Panc1 (cell line): ENCODE data around the gene FAM151B. TPM values are rescaled to one million over a fixed set of nuclear protein-coding genes. Genes with fewer than 3 reads are reported as not detected.

ENCODE experiments used
- ATAC-seq: fragments of 200-7000 bp; cut with Tn5 transposase; 2 replicates; pipeline ENCODE4 v1.9.1; 2020; ENCODE audit warnings: mild to moderate bottlenecking, moderate library complexity
- BruUV-seq: library from RNA; stranded (reverse); fragments of 400-500 nt; replicated peaks from 2 replicates; lab custom pipeline; 2021; lab: Mats Ljungman, UMichigan
- CTCF ChIA-PET: fragments of 300-600 bp; sonication (Branson Sonifier 250); formaldehyde crosslinking; loops from one replicate; lab custom pipeline; 2022; ENCODE audit warnings: antibody characterized with exemption; lab: Charles Lee
- POLR2A ChIA-PET: fragments of 300-600 bp; sonication (Branson Sonifier 250); formaldehyde crosslinking; loops from one replicate; lab custom pipeline; 2022; ENCODE audit warnings: antibody characterized with exemption; lab: Charles Lee
- DNase-seq: peaks from one replicate; pipeline ENCODE4 v3.0.0-alpha.2; 2010; ENCODE audit warnings: low read depth, low spot score
- H3K27ac ChIP-seq: 2 replicates; pipeline ENCODE4 v1.5.1; 2011; ENCODE audit warnings: mild to moderate bottlenecking, low read length, inconsistent platforms
- H3K27me3 ChIP-seq: fragments of 200-500 bp; sonication (Bioruptor generic); 2 replicates; pipeline ENCODE4 v1.6.0; 2014; ENCODE audit warnings: low read length, inconsistent platforms; ENCODE audit not compliant: control insufficient read depth, insufficient read depth
- H3K36me3 ChIP-seq: fragments of 200-500 bp; sonication (Bioruptor generic); 2 replicates; pipeline ENCODE4 v1.5.1; 2014; ENCODE audit warnings: inconsistent platforms, mild to moderate bottlenecking, low read length, moderate library complexity; ENCODE audit not compliant: control insufficient read depth, insufficient read depth
- H3K4me1 ChIP-seq: 2 replicates; pipeline ENCODE4 v1.5.1; 2011; ENCODE audit warnings: inconsistent platforms, mild to moderate bottlenecking, low read length, moderate library complexity; ENCODE audit not compliant: control insufficient read depth, insufficient read depth
- H3K4me3 ChIP-seq, 2 experiments: 2 replicates each; pipeline ENCODE4 v1.5.1; 2011 to 2012; ENCODE audit warnings: low read depth in 2 of 2, low read length in 2 of 2, mild to moderate bottlenecking in 2 of 2, inconsistent platforms in 1 of 2, moderate library complexity in 1 of 2
- H3K9me3 ChIP-seq: fragments of 200-500 bp; sonication (Bioruptor generic); 2 replicates; pipeline ENCODE4 v1.5.1; 2014; ENCODE audit warnings: low read depth, mild to moderate bottlenecking, inconsistent platforms, low read length, moderate library complexity; ENCODE audit not compliant: control insufficient read depth, insufficient read depth
- POLR2AphosphoS5 ChIP-seq: IDR thresholded peaks from 2 replicates; pipeline ENCODE4 v1.6.1; 2012; ENCODE audit warnings: mild to moderate bottlenecking, low read depth, low read length, moderate library complexity
- SIN3A ChIP-seq: IDR thresholded peaks from 2 replicates; pipeline ENCODE4 v1.6.1; 2012; ENCODE audit warnings: low read depth, mild to moderate bottlenecking, low read length, moderate library complexity, borderline replicate concordance; ENCODE audit not compliant: insufficient read depth
- TCF7L2 ChIP-seq: IDR thresholded peaks from 2 replicates; pipeline ENCODE4 v1.6.1; 2011; ENCODE audit warnings: mild to moderate bottlenecking, low read depth, low read length, inconsistent platforms
- in situ Hi-C: cut with HindIII; loops from 2 replicates; pipeline ENCODE4 v1.10.0; 2016; ENCODE audit warnings: low sequenced_read_pairs, low pct_unique_long_range_greater_than_20kb
- intact Hi-C: fragments of 100-400 bp; cut with micrococcal nuclease; formaldehyde crosslinking; loops from one replicate; pipeline ENCODE4 v1.10.0; 2022; ENCODE audit not compliant: unreplicated experiment
- total RNA-seq: library from RNA; stranded (reverse); gene quantifications from one replicate; pipeline ENCODE4 v1.2.1, GENCODE V29; 2021; ENCODE audit not compliant: unreplicated experiment
- TF ChIP-seq, protein P1 (sequence below): fragments of 450-650 bp; IDR thresholded peaks from 2 replicates; pipeline ENCODE4 v1.5.1; 2017; ENCODE audit warnings: mild to moderate bottlenecking
- TF ChIP-seq, protein P2 (sequence below), 2 experiments: IDR thresholded peaks; 2 replicates each; pipeline ENCODE4 v1.6.1; 2011 to 2012; ENCODE audit warnings: low read depth in 2 of 2, control low read depth in 1 of 2, low read length in 1 of 2, mild to moderate bottlenecking in 1 of 2, moderate library complexity in 1 of 2; ENCODE audit not compliant: insufficient read depth in 1 of 2

The FAM151B gene
- total RNA-seq, 1 experiment from 2014 or later: 2.8 TPM

DNA sequence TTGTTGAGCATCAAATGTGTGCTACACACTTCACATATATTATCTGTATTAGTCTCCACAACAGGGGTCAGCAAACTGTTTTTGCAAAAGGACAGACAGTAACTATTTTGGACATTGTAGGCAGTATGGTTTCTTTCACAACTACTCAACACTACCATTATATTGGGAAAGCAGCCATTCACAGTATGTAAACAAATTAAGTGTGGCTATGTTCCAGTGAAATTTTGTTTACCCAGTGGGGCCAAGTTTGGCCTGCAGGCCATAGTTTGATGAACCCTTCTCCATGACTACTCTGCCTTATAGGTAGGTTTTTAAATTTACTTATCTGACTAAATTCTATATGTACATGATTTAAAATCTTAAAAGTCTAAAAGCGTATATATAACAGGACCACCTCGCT lies 13.0 kb upstream of the FAM151B start:
- no peaks in the 10 kb centered on the region; the same call in 1 of the 2 replicates for H3K4me1 ChIP-seq
- H3K36me3 ChIP-seq: peaks cover 17% of the 10 kb centered on the region; the same call in 1 of the 2 replicates
- TF ChIP-seq POLR2AphosphoS5: no peak
- DNase-seq: no peak
- H3K4me3 ChIP-seq: no peak overlapping the region
- CTCF ChIA-PET: no interaction called here
- POLR2A ChIA-PET: no interaction called here
- H3K27ac ChIP-seq: no peak overlapping the region
- H3K9me3 ChIP-seq: no peaks in the 10 kb centered on the region
- intact Hi-C loops: no loop called here
- BruUV-seq: TSS peak; percentile 9
- no peak for ATAC-seq
- in situ Hi-C loops: no loop called here
- H3K27me3 ChIP-seq: no peaks in the 10 kb centered on the region

DNA sequence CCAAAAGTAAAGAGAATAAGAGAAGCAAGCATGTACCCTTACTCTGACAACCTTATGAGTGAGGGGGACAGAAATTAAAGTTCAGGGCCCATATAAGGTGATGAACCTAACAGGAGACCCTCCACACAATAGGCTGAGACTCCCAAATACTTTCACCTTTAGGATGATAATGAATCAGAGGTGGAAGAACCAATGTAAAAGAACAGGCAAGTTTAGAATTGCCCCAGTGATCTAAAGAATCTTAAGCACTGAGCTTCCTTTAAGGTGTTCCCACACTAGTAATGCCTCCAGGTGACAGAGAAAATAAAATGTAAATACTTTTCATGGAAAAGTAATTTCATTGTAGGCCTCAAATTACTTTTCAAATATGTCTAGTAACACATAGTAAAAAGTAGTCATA lies 8.2 kb upstream of the FAM151B start:
- TF ChIP-seq TCF7L2 (no peak), POLR2AphosphoS5 (no peak), SIN3A (no peak)
- TF ChIP-seq, protein P1, sequence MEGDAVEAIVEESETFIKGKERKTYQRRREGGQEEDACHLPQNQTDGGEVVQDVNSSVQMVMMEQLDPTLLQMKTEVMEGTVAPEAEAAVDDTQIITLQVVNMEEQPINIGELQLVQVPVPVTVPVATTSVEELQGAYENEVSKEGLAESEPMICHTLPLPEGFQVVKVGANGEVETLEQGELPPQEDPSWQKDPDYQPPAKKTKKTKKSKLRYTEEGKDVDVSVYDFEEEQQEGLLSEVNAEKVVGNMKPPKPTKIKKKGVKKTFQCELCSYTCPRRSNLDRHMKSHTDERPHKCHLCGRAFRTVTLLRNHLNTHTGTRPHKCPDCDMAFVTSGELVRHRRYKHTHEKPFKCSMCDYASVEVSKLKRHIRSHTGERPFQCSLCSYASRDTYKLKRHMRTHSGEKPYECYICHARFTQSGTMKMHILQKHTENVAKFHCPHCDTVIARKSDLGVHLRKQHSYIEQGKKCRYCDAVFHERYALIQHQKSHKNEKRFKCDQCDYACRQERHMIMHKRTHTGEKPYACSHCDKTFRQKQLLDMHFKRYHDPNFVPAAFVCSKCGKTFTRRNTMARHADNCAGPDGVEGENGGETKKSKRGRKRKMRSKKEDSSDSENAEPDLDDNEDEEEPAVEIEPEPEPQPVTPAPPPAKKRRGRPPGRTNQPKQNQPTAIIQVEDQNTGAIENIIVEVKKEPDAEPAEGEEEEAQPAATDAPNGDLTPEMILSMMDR: no peak
- TF ChIP-seq, protein P2, sequence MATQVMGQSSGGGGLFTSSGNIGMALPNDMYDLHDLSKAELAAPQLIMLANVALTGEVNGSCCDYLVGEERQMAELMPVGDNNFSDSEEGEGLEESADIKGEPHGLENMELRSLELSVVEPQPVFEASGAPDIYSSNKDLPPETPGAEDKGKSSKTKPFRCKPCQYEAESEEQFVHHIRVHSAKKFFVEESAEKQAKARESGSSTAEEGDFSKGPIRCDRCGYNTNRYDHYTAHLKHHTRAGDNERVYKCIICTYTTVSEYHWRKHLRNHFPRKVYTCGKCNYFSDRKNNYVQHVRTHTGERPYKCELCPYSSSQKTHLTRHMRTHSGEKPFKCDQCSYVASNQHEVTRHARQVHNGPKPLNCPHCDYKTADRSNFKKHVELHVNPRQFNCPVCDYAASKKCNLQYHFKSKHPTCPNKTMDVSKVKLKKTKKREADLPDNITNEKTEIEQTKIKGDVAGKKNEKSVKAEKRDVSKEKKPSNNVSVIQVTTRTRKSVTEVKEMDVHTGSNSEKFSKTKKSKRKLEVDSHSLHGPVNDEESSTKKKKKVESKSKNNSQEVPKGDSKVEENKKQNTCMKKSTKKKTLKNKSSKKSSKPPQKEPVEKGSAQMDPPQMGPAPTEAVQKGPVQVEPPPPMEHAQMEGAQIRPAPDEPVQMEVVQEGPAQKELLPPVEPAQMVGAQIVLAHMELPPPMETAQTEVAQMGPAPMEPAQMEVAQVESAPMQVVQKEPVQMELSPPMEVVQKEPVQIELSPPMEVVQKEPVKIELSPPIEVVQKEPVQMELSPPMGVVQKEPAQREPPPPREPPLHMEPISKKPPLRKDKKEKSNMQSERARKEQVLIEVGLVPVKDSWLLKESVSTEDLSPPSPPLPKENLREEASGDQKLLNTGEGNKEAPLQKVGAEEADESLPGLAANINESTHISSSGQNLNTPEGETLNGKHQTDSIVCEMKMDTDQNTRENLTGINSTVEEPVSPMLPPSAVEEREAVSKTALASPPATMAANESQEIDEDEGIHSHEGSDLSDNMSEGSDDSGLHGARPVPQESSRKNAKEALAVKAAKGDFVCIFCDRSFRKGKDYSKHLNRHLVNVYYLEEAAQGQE (IDR thresholded peaks at IDR 0.05; ENCODE audit: insufficient read depth in 1 of 2, low read depth in 2 of 2, low read length in 1 of 2): no peak
- Histone ChIP-seq H3K27me3 (no peaks in the 10 kb centered on the region), H3K9me3 (peaks cover 12% of the 10 kb centered on the region; the same call in 1 of the 2 replicates), H3K27ac (no peak overlapping the region), H3K36me3 (0 out of 2 replicates have a peak, but pooled peaks cover 3% of the 10 kb centered on the region), H3K4me1 (no peaks in the 10 kb centered on the region; the same call in 1 of the 2 replicates), H3K4me3 (no peak overlapping the region)
- ChIA-PET POLR2A (no interaction called here), CTCF (no interaction called here)
- in situ Hi-C loops (no loop called here), intact Hi-C loops (no loop called here)
- DNase-seq: no peak
- no peak for ATAC-seq
- no TSS peak for BruUV-seq

DNA sequence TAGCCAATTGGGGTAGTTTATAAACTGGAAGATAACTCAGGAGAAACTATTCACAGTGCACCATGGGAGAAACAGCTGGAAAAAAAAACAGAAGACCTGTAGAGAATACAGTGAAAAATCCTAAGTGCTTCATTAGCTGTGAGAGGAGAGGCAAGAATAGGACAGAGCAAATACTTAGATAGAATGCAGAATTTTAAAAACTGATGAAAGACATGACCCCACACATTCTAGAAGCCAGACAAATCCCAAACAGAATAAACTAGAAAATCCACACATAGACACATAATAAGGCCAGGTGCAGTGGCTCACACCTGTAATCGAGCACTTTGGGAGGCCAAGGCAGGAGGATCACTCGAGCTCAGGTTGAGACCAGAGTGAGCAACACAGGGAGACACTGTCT lies 7.5 kb upstream of the FAM151B start:
- Histone ChIP-seq H3K9me3 (peaks cover 12% of the 10 kb centered on the region; the same call in 1 of the 2 replicates), H3K4me1 (no peaks in the 10 kb centered on the region), H3K4me3 (no peak overlapping the region), H3K27me3 (no peaks in the 10 kb centered on the region), H3K36me3 (no peaks in the 10 kb centered on the region), H3K27ac (no peak overlapping the region)
- ATAC-seq (no peak), DNase-seq (no peak)
- TF ChIP-seq, protein P2 (IDR thresholded peaks at IDR 0.05; ENCODE audit: insufficient read depth in 1 of 2, low read depth in 2 of 2, low read length in 1 of 2): no peak
- TF ChIP-seq, protein P1: no peak
- no peak for TF ChIP-seq TCF7L2
- TF ChIP-seq POLR2AphosphoS5: no peak
- no peak for TF ChIP-seq SIN3A
- in situ Hi-C loops: no loop called here
- BruUV-seq: no TSS peak
- POLR2A ChIA-PET: no interaction called here
- CTCF ChIA-PET: interaction anchor here (1.3 kb wide), 1 partner anchor 192 kb away, joined by 4 read pairs; no protein-coding TSS in a partner anchor
- intact Hi-C loops: no loop called here
